GM23338 (cell line): ENCODE data around the gene PXMP2. TPM values are rescaled to one million over a fixed set of nuclear protein-coding genes. Genes with fewer than 3 reads are reported as not detected.
A peak's percentile ranks its signal among the peaks of the same experiment; 100 is the strongest.

Experiments used
- ATAC-seq: fragments of 200-7000 bp; cut with Tn5 transposase; 3 replicates; pipeline ENCODE4 v1.9.1; 2020
- DNase-seq: peaks from one replicate; pipeline ENCODE4 v3.0.0-alpha.2; 2015; ENCODE audit warnings: low spot score
- H2AFZ ChIP-seq: fragments of 200-600 bp; sonication (generic); 2 replicates; pipeline ENCODE4 v1.8.0; 2016; ENCODE audit warnings: antibody characterized with exemption, mild to moderate bottlenecking, moderate library complexity
- H3F3A ChIP-seq: fragments of 200-600 bp; sonication (generic); replicated peaks from 2 replicates; pipeline ENCODE4 v1.8.0; 2017; ENCODE audit warnings: antibody characterized with exemption, mixed run types, low read depth
- H3K27ac ChIP-seq: fragments of 200-600 bp; sonication (generic); 2 replicates; pipeline ENCODE4 v1.6.1; 2016; ENCODE audit warnings: low read depth
- H3K27me3 ChIP-seq: fragments of 200-600 bp; sonication (generic); 2 replicates; pipeline ENCODE4 v1.8.0; 2016; ENCODE audit warnings: mild to moderate bottlenecking, mixed run types, moderate library complexity; ENCODE audit not compliant: insufficient read depth
- H3K36me3 ChIP-seq: fragments of 200-600 bp; sonication (generic); 2 replicates; pipeline ENCODE4 v1.8.0; 2016; ENCODE audit warnings: mild to moderate bottlenecking; ENCODE audit not compliant: insufficient read depth
- H3K4me1 ChIP-seq: fragments of 200-600 bp; sonication (generic); 2 replicates; pipeline ENCODE4 v1.8.0; 2016; ENCODE audit warnings: mild to moderate bottlenecking, moderate library complexity; ENCODE audit not compliant: insufficient read depth
- H3K4me2 ChIP-seq: fragments of 200-600 bp; sonication (generic); 2 replicates; pipeline ENCODE4 v1.7.1; 2017; ENCODE audit warnings: mixed run types
- H3K4me3 ChIP-seq: fragments of 200-600 bp; sonication (generic); 2 replicates; pipeline ENCODE4 v1.6.1; 2016; ENCODE audit warnings: mixed run types
- H3K79me2 ChIP-seq: fragments of 200-600 bp; sonication (generic); replicated peaks from 2 replicates; pipeline ENCODE4 v1.8.0; 2017; ENCODE audit warnings: mild to moderate bottlenecking; ENCODE audit not compliant: insufficient read depth
- H3K9me2 ChIP-seq: fragments of 200-600 bp; sonication (generic); 2 replicates; pipeline ENCODE4 v1.8.0; 2017; ENCODE audit not compliant: insufficient read depth
- H4K20me1 ChIP-seq: fragments of 200-600 bp; sonication (generic); replicated peaks from 2 replicates; pipeline ENCODE4 v1.8.0; 2017; ENCODE audit warnings: mild to moderate bottlenecking; ENCODE audit not compliant: insufficient read depth
- H3K27ac Mint-ChIP-seq: 2 replicates; pipeline ENCODE4 v1.8.0; 2020; ENCODE audit warnings: inconsistent platforms, mild to moderate bottlenecking, moderate library complexity, mixed read lengths
- H3K27me3 Mint-ChIP-seq: 3 replicates; pipeline ENCODE4 v1.8.0; 2022; ENCODE audit warnings: low read depth, mild to moderate bottlenecking, moderate library complexity, mixed read lengths, inconsistent platforms; ENCODE audit not compliant: insufficient read depth, poor library complexity
- H3K36me3 Mint-ChIP-seq: 3 replicates; pipeline ENCODE4 v1.8.0; 2021; ENCODE audit warnings: low read depth, mild to moderate bottlenecking, inconsistent platforms, moderate library complexity, mixed read lengths
- H3K4me1 Mint-ChIP-seq: 3 replicates; pipeline ENCODE4 v1.8.0; 2020; ENCODE audit warnings: mild to moderate bottlenecking, inconsistent platforms, mixed read lengths
- H3K4me3 Mint-ChIP-seq: 3 replicates; pipeline ENCODE4 v1.8.0; 2021; ENCODE audit warnings: moderate library complexity, mild to moderate bottlenecking, inconsistent platforms, mixed read lengths
- H3K9me3 Mint-ChIP-seq: 3 replicates; pipeline ENCODE4 v1.8.0; 2020; ENCODE audit warnings: moderate library complexity, mild to moderate bottlenecking, inconsistent platforms, mixed read lengths
- CREB1 ChIP-seq: fragments of 250-450 bp; sonication (Bioruptor Pico); IDR thresholded peaks from 2 replicates; pipeline ENCODE4 v1.5.0; 2020; ENCODE audit warnings: low read depth, mild to moderate bottlenecking, moderate library complexity
- EZH2 ChIP-seq: fragments of 200-600 bp; sonication (generic); IDR thresholded peaks from one replicate; pipeline ENCODE4 v1.8.0; 2017; ENCODE audit warnings: antibody characterized with exemption, mild to moderate bottlenecking, low read depth; ENCODE audit not compliant: unreplicated experiment
- EZH2phosphoT487 ChIP-seq: fragments of 200-600 bp; sonication (generic); IDR thresholded peaks from one replicate; pipeline ENCODE4 v1.8.1; 2018; ENCODE audit warnings: antibody characterized with exemption; ENCODE audit not compliant: unreplicated experiment
- JUNB ChIP-seq: IDR thresholded peaks from one replicate; pipeline ENCODE4 v1.6.1; 2016; ENCODE audit warnings: antibody characterized with exemption; ENCODE audit not compliant: unreplicated experiment
- NANOG ChIP-seq: IDR thresholded peaks from 2 replicates; pipeline ENCODE4 v1.6.1; 2016; ENCODE audit warnings: antibody characterized with exemption, borderline replicate concordance
- POLR2AphosphoS5 ChIP-seq: IDR thresholded peaks from 2 replicates; pipeline ENCODE4 v1.6.1; 2016; ENCODE audit warnings: antibody characterized with exemption, low read depth
- STAT1 ChIP-seq: IDR thresholded peaks from one replicate; pipeline ENCODE4 v1.6.1; 2016; ENCODE audit warnings: antibody characterized with exemption; ENCODE audit not compliant: unreplicated experiment
- ZNF114 ChIP-seq: fragments of 250-450 bp; sonication (Bioruptor Pico); IDR thresholded peaks from 2 replicates; pipeline ENCODE4 v1.5.0; 2020; ENCODE audit warnings: mild to moderate bottlenecking, moderate library complexity
- ZNF331 ChIP-seq: fragments of 250-450 bp; sonication (Bioruptor Pico); IDR thresholded peaks from 2 replicates; pipeline ENCODE4 v1.5.0; 2020; ENCODE audit warnings: low read depth, mild to moderate bottlenecking, moderate library complexity
- polyA plus RNA-seq: library from polyadenylated mRNA; unstranded; fragments of >200 nt; fragmentation: Nextera tagmentation; extraction: Ambion mirVana; gene quantifications from 2 replicates; pipeline ENCODE4 v1.2.1, GENCODE V29; 2016
- total RNA-seq: library from RNA; depleted of rRNA; stranded (reverse); fragments of >200 nt; shearing (Covaris generic); gene quantifications from 2 replicates; pipeline ENCODE4 v1.2.3, GENCODE V29; 2014
- TF ChIP-seq, protein P1 (sequence below): IDR thresholded peaks from one replicate; pipeline ENCODE4 v1.6.1; 2018; ENCODE audit warnings: antibody characterized with exemption; ENCODE audit not compliant: unreplicated experiment
- TF ChIP-seq, protein P2 (sequence below), 2 experiments: fragments of 200-600 bp in 1 of 2; sonication (generic) in 1 of 2; conservative IDR thresholded peaks; 2 replicates each; pipeline versions ENCODE4 v1.5.1 to v1.6.1; 2016 to 2017; ENCODE audit warnings: antibody characterized with exemption in 2 of 2, low read depth in 2 of 2, mild to moderate bottlenecking in 2 of 2, moderate library complexity in 1 of 2
- TF ChIP-seq, protein P3 (sequence below): IDR thresholded peaks from 2 replicates; pipeline ENCODE4 v1.6.1; 2016; ENCODE audit warnings: antibody characterized with exemption
- TF ChIP-seq, protein P4 (sequence below): fragments of 250-450 bp; sonication (Bioruptor Pico); IDR thresholded peaks from 2 replicates; pipeline ENCODE4 v1.5.0; 2020; ENCODE audit warnings: mild to moderate bottlenecking, moderate library complexity

The PXMP2 gene
- total and polyA plus RNA-seq, 2 experiments from 2014 or later: 17.3 to 19.7 TPM

DNA sequence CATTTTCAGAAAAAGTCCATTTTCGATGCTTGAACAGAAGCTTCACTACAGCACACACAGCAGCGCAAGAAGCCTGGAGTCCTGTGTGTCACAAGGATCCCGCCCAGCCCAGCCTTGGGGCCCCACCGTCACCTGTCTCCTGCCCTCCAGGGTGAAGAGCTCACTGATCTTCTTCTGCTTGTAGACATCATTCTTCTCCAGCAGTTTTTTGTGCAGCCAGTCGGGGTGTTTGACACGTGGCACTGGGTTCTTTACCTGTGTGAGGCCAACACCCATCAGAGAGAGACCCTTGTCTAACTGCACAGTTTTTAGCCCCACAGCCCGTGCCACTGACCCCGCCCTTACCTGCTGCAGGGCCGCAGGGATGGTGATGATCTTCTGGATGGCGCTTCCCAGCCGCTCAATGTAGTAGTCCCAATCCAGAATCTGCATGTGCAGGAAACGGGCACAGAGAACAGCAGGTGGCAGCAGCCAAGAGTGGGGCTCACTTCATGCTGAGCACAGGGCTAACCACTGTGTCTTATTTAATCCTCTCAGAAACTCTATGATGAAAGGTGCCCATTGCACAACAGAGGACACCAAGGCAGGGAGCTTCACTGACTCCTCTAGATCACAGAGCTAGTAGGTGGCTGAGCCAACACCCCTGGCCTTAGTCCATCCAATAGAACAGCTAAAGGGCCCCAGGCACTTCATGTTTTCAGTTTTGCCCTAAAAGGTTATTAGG lies 30.2 kb upstream of the PXMP2 start:
- H3K27ac Mint-ChIP-seq: no peak overlapping the region
- H3K79me2 ChIP-seq: no peaks in the 10 kb centered on the region
- no peaks in the 10 kb centered on the region for H3K9me2 ChIP-seq
- no peaks in the 10 kb centered on the region for H3K27me3 ChIP-seq
- H3K36me3 ChIP-seq: peaks cover 72% of the 10 kb centered on the region
- H3K36me3 Mint-ChIP-seq: peaks cover 89% of the 10 kb centered on the region
- H3K4me1 Mint-ChIP-seq: no peaks in the 10 kb centered on the region
- peaks cover 2% of the 10 kb centered on the region for H3K27me3 Mint-ChIP-seq
- no peak overlapping the region for H3K4me2 ChIP-seq
- ATAC-seq (no peak), DNase-seq (no peak)
- no peaks in the 10 kb centered on the region for H3K9me3 Mint-ChIP-seq
- H3K4me3 ChIP-seq: no peak overlapping the region
- TF ChIP-seq, protein P1, sequence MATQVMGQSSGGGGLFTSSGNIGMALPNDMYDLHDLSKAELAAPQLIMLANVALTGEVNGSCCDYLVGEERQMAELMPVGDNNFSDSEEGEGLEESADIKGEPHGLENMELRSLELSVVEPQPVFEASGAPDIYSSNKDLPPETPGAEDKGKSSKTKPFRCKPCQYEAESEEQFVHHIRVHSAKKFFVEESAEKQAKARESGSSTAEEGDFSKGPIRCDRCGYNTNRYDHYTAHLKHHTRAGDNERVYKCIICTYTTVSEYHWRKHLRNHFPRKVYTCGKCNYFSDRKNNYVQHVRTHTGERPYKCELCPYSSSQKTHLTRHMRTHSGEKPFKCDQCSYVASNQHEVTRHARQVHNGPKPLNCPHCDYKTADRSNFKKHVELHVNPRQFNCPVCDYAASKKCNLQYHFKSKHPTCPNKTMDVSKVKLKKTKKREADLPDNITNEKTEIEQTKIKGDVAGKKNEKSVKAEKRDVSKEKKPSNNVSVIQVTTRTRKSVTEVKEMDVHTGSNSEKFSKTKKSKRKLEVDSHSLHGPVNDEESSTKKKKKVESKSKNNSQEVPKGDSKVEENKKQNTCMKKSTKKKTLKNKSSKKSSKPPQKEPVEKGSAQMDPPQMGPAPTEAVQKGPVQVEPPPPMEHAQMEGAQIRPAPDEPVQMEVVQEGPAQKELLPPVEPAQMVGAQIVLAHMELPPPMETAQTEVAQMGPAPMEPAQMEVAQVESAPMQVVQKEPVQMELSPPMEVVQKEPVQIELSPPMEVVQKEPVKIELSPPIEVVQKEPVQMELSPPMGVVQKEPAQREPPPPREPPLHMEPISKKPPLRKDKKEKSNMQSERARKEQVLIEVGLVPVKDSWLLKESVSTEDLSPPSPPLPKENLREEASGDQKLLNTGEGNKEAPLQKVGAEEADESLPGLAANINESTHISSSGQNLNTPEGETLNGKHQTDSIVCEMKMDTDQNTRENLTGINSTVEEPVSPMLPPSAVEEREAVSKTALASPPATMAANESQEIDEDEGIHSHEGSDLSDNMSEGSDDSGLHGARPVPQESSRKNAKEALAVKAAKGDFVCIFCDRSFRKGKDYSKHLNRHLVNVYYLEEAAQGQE: no peak
- TF ChIP-seq EZH2phosphoT487: no peak
- TF ChIP-seq CREB1: no peak
- TF ChIP-seq JUNB: no peak
- TF ChIP-seq ZNF331 (CRISPR knock-in tag): no peak
- TF ChIP-seq, protein P2, sequence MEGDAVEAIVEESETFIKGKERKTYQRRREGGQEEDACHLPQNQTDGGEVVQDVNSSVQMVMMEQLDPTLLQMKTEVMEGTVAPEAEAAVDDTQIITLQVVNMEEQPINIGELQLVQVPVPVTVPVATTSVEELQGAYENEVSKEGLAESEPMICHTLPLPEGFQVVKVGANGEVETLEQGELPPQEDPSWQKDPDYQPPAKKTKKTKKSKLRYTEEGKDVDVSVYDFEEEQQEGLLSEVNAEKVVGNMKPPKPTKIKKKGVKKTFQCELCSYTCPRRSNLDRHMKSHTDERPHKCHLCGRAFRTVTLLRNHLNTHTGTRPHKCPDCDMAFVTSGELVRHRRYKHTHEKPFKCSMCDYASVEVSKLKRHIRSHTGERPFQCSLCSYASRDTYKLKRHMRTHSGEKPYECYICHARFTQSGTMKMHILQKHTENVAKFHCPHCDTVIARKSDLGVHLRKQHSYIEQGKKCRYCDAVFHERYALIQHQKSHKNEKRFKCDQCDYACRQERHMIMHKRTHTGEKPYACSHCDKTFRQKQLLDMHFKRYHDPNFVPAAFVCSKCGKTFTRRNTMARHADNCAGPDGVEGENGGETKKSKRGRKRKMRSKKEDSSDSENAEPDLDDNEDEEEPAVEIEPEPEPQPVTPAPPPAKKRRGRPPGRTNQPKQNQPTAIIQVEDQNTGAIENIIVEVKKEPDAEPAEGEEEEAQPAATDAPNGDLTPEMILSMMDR (conservative IDR thresholded peaks at IDR 0.05; ENCODE audit: low read depth in 2 of 2): no peak
- TF ChIP-seq, protein P3, sequence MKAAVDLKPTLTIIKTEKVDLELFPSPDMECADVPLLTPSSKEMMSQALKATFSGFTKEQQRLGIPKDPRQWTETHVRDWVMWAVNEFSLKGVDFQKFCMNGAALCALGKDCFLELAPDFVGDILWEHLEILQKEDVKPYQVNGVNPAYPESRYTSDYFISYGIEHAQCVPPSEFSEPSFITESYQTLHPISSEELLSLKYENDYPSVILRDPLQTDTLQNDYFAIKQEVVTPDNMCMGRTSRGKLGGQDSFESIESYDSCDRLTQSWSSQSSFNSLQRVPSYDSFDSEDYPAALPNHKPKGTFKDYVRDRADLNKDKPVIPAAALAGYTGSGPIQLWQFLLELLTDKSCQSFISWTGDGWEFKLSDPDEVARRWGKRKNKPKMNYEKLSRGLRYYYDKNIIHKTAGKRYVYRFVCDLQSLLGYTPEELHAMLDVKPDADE: no peak
- no peak for TF ChIP-seq POLR2AphosphoS5
- TF ChIP-seq NANOG: no peak
- no peak for TF ChIP-seq STAT1
- TF ChIP-seq, protein P4, sequence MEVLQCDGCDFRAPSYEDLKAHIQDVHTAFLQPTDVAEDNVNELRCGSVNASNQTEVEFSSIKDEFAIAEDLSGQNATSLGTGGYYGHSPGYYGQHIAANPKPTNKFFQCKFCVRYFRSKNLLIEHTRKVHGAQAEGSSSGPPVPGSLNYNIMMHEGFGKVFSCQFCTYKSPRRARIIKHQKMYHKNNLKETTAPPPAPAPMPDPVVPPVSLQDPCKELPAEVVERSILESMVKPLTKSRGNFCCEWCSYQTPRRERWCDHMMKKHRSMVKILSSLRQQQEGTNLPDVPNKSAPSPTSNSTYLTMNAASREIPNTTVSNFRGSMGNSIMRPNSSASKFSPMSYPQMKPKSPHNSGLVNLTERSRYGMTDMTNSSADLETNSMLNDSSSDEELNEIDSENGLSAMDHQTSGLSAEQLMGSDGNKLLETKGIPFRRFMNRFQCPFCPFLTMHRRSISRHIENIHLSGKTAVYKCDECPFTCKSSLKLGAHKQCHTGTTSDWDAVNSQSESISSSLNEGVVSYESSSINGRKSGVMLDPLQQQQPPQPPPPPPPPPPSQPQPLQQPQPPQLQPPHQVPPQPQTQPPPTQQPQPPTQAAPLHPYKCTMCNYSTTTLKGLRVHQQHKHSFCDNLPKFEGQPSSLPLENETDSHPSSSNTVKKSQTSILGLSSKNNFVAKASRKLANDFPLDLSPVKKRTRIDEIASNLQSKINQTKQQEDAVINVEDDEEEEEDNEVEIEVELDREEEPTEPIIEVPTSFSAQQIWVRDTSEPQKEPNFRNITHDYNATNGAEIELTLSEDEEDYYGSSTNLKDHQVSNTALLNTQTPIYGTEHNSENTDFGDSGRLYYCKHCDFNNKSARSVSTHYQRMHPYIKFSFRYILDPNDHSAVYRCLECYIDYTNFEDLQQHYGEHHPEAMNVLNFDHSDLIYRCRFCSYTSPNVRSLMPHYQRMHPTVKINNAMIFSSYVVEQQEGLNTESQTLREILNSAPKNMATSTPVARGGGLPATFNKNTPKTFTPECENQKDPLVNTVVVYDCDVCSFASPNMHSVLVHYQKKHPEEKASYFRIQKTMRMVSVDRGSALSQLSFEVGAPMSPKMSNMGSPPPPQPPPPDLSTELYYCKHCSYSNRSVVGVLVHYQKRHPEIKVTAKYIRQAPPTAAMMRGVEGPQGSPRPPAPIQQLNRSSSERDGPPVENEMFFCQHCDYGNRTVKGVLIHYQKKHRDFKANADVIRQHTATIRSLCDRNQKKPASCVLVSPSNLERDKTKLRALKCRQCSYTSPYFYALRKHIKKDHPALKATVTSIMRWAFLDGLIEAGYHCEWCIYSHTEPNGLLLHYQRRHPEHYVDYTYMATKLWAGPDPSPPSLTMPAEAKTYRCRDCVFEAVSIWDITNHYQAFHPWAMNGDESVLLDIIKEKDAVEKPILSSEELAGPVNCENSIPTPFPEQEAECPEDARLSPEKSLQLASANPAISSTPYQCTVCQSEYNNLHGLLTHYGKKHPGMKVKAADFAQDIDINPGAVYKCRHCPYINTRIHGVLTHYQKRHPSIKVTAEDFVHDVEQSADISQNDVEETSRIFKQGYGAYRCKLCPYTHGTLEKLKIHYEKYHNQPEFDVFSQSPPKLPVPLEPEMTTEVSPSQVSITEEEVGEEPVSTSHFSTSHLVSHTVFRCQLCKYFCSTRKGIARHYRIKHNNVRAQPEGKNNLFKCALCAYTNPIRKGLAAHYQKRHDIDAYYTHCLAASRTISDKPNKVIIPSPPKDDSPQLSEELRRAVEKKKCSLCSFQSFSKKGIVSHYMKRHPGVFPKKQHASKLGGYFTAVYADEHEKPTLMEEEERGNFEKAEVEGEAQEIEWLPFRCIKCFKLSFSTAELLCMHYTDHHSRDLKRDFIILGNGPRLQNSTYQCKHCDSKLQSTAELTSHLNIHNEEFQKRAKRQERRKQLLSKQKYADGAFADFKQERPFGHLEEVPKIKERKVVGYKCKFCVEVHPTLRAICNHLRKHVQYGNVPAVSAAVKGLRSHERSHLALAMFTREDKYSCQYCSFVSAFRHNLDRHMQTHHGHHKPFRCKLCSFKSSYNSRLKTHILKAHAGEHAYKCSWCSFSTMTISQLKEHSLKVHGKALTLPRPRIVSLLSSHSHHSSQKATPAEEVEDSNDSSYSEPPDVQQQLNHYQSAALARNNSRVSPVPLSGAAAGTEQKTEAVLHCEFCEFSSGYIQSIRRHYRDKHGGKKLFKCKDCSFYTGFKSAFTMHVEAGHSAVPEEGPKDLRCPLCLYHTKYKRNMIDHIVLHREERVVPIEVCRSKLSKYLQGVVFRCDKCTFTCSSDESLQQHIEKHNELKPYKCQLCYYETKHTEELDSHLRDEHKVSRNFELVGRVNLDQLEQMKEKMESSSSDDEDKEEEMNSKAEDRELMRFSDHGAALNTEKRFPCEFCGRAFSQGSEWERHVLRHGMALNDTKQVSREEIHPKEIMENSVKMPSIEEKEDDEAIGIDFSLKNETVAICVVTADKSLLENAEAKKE (CRISPR knock-in tag): no peak
- TF ChIP-seq ZNF114 (CRISPR knock-in tag): no peak
- TF ChIP-seq EZH2: no peak
- H3K27ac ChIP-seq: 0 out of 2 replicates have a peak overlapping the region, but pooled peaks have one; percentile 26
- peaks cover 6% of the 10 kb centered on the region for H4K20me1 ChIP-seq
- H3K4me3 Mint-ChIP-seq: no peak overlapping the region
- H2AFZ ChIP-seq: no peak overlapping the region
- H3F3A ChIP-seq: 0 out of 2 replicates have a peak, but pooled peaks cover 12% of the 10 kb centered on the region
- H3K4me1 ChIP-seq: no peaks in the 10 kb centered on the region
